HG03135 (cell line): ENCODE results near the gene DRAP1.

Experiments
- ATAC-seq: cut with Tn5 transposase; IDR thresholded peaks from one replicate; pipeline ENCODE4 v1.9.1; 2021; ENCODE audit warnings: mild to moderate bottlenecking, moderate library complexity; ENCODE audit not compliant: unreplicated experiment

DRAP1 gene, protein sequence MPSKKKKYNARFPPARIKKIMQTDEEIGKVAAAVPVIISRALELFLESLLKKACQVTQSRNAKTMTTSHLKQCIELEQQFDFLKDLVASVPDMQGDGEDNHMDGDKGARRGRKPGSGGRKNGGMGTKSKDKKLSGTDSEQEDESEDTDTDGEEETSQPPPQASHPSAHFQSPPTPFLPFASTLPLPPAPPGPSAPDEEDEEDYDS

DNA sequence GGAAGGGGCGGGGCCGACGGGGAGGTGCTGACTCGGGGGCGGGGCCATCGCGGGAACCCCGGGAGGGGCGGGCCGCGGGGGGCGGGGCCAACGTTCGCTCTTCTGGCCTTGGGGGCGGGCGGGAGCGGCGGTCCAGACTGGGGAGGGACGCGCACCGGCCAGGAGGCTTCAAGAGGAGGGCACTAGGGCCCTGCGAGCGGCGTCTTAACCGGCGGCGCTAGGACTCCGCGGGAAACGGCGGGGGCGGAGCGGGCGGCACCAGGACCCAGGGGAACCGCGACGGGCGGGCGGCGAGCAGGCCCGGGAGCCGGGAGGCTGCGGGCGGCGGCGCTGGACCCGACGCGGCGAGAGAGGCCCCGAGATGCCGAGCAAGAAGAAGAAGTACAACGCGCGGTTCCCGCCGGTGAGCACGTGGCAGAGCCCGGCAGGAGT lies at the start of gene DRAP1:
Gene DRAP1 (plus strand): TSS at position 286 of the 432 bp plus-strand sequence. CDS start 76 bp downstream, at position 362.
- ATAC-seq, result peak; percentile 78

DNA sequence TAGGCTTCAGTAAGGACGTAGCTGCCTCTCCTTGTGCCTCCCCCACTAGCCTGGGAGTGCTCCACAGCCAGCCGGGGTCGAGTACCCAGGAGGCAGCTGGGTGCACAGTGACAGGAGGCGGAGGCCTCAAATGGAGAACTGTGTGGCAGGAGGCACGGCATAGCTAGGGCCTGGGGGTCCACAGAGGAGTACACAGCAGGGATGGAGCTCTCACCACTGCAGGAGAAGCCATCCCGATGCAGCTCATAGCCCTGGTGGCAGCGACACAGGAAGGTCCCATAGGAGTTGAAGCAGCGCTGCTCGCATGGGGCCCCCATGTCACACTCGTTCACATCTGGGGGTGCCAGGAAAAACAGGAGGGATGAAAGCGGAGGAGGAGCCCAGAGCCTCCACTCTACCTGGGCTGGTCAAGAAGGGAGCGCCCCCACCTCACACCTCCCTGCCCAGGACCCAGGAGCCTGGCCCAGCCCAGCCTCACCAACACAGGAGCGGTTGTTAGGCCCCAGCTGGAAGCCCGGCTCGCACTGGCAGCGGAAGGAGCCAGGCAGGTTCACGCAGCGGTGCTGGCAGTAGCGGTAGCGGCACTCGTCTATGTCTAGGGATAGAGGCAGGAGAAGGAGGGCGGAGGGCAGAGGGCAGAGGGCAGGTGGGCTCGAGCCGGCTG lies 49.5 kb upstream of the DRAP1 start:
- no peak for ATAC-seq

DNA sequence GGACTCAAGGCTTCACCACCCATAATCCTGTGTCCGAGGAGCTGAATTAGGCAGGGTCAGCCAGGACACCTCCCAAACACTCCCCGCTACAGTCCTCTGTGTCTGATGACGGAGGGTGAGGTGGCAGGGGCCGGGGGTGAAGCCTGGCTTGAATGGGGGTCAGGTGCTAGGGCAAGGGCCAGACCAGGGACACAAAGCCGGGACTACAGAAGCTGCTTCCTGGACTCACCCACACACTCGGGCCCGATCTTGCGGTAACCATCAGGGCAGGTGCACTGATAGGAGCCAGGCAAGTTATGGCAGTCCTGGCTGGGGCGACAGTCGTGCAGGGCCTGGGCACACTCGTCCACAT lies 48.9 kb upstream of the DRAP1 start:
- no peak for ATAC-seq

DNA sequence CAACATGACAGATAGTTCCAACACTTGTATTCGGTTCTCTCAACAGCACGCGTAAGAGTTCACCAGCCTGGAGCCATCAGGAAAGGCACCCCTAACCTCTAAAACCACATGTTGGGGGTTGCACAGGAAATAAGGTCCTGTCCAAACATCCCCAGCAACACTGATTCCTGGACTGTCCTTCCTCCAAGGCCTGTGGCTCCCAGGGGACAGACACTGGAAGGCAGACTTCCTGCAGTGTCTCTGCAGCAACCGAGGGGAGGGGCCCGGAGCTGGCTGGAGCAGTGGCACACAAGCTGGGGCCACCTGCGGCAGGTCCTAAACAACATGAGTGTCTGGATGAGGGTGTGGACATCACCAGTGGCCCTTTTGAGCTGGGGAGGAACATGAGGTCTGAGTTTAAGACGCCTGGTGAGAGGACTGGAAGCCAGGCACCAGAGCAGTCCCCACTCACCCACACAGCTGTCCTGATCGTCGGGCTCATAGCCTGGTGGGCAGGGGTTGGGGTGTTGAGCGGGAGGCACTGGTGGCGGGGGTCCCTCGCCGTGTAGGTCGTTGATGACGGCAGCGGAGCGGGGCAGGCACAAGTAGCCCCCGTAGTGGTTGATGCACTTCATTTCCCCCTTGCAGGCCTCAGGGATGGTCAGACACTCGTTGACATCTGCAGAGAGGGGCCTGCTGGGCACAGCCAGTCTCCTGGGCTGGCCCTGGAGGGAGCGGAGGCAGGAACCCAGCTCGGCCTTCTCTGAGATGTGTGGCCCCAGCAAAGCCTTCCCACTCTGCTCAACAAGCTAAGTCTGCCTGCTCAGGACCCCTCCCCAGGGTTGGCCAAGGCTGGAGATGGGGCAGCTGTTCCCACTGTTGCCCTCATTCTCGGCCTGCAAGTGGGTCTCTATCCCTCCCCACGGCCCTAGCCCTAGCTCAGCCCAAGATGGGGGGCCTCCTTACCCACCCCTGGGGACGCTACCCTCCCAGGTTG lies 48.2 kb upstream of the DRAP1 start:
- ATAC-seq, result no peak

DNA sequence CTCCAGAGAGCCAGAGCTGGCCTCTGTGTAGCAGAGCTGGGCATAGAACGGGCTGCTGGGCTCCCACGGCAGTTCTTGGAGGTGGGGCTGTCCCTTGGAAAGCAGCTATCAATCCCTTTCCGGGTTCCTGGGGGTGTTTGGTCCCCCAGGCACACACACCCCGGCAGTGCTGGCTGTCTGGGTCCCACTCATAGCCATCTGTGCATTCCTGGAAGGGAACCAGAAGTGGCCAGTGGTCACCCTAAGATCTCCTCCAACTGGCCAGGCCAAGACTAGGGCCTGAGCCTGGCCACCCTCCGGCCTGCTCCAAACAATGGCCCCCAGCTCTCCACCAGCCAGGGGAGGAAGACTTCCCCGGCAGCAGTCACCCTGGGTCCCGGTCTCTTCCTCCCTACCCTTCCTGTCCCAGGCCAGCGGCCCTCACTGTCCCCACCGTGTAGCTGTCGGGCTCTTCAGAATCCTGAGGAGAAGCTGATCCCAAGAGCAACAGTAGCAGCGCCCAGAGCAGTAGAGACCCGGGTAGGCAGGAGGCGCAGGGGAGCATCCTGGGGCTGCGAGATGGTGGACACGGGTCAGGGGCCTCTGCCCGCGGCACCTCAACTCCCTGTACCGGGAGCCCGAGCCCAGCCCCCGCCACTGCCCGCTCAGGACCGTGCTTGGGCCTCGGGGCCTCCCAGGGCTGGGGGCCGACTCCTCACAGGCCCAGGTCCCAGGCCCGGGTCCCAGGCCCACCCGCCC lies 47.2 kb upstream of the DRAP1 start:
- ATAC-seq, result no peak

DNA sequence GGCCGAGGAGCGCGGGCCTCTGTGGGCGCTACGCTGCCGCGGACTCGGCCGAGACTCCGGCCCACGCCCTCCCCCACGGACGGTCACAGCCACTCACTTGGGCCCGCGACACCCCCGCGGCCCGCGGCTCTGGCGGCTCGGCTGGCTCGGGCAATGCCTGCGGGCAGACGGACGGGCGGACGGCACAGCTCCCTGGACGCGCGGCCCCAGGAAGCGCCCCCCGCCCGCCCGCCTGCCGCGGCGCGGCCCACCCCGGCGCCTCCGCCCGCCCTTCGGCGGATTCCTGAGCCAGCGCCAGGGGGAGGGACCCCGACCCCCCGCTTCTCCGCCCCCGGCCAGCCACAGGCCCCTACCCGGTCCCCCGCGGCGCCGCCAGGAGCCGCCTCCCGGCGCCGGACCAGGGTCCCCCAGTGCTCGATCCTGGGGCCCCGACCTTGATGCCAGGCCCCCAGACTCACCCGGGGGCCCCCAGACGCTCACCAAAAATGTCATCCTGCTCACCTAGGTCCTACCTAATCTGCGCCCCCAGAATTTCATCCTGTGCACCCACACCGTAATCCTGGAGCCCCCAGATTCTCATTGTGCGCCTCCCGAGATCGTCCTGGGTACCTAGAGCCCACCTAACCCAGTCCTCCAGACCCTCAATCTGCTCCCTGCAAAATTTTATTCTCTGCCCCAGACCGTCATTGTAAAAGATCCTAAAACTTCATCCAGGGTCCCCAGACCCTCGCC lies 46.5 kb upstream of the DRAP1 start, which contains the start of gene EFEMP2:
Gene EFEMP2 (minus strand): TSS at position 215 of the 732 bp plus-strand sequence. CDS start 446 bp downstream, outside the sequence.
- ATAC-seq, result no peak

DNA sequence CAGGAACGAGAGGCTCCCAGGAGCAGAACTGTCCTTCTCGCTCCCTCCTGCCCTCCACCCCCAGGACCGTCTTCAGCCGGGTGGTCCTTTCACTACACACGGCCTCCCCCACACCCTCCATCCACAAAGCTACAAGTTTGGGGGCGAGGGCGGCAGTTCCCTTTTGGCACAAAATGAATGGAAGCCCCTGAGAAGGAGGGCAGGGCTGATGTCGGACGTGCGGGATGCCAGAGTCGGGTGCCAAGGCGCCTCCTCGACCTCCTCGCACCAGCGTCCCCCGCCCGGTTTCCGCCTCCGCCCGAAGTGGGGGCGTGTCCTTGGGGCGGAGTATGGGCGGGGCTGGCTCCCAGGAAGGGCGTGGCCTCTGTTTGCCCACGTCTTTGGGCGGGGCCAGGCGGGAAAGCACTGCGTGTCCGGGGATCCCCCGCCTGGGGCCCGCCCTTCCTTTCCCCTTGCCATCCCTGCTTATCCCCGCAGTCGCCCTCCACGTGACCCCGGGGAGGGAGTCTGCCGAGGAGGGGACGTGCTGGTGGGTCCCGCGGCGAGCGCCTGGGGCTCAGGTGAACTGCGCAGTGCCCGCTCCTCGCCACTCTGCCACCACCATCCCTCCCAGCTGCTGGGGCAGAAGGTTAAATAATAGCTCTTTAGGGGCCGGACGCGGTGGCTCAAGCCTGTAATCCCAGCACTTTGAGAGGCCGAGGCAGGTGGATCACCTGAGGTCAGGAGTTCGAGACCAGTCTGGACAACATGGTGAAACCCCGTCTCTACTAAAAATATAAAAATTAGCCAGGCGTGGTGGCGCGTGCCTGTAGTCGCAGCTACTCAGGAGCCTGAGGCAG lies 45.7 kb upstream of the DRAP1 start:
- ATAC-seq, result peak; percentile 70

DNA sequence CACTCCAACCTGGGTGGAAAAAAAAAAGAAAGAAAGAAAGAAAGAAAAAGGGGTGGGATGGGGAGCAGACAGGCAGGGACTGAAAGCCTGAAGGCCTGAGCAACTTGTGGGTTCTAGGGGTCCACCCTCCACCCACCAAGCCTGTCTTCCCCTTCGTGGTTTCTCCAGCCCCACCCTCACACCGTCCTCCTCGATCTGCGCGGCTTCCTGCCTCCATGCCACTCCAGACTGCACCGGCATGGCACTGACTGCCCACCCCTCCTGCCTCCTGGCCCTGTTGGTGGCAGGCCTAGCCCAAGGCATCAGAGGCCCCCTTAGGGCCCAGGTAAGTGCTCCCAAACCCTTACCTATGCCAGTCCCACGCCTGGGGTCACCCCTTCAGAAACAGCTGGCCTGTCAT lies 39.6 kb upstream of the DRAP1 start, which contains the start of gene CTSW:
Gene CTSW (plus strand): TSS at position 221 of the 400 bp plus-strand sequence. CDS start 18 bp downstream, at position 239.
- no peak for ATAC-seq

DNA sequence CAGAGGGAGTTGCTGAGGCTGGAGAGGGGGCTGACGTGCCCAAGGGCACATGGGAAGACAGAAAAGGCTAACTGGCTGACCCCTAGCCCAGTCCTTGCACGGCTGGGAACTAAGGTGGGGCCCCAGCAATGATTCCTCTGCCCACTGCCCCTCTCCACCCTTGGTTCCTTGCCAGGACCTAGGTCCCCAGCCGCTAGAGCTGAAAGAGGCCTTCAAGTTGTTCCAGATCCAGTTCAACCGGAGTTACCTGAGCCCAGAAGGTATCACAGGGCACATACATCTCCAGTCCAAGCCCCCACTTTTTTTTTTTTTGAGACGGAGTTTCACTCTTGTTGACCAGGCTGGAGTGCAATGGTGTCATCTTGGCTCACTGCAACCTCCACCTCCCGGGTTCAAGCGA lies 39.2 kb upstream of the DRAP1 start:
- no peak for ATAC-seq

DNA sequence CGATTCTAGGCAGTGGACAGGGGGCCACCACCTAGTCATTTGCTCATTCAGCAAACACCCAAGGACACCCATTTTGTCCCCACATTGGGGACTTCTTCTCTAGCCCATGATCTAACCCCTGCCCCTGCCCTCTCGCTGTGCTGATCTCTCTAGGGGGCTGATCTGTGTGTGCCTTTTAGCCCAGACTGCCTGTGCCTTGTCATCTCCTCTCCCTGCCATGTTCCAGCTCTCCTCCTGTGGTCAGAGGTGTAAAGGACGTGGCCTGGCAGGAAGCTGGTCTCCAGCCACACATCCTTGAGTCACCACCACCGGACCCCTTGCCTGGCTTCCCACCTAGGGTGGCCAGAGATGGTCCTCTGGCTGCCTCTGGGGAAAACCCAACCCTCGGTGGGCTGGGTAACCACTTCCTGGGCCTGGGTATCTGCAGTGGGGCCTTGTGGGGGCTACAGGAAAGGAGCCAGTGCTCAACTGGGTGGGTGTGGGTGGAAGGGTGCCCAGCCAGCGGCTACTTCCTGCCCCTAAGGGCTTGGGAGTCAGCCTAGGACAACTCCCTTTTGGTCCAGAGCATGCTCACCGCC lies 38.3 kb upstream of the DRAP1 start:
- ATAC-seq, result no peak

DNA sequence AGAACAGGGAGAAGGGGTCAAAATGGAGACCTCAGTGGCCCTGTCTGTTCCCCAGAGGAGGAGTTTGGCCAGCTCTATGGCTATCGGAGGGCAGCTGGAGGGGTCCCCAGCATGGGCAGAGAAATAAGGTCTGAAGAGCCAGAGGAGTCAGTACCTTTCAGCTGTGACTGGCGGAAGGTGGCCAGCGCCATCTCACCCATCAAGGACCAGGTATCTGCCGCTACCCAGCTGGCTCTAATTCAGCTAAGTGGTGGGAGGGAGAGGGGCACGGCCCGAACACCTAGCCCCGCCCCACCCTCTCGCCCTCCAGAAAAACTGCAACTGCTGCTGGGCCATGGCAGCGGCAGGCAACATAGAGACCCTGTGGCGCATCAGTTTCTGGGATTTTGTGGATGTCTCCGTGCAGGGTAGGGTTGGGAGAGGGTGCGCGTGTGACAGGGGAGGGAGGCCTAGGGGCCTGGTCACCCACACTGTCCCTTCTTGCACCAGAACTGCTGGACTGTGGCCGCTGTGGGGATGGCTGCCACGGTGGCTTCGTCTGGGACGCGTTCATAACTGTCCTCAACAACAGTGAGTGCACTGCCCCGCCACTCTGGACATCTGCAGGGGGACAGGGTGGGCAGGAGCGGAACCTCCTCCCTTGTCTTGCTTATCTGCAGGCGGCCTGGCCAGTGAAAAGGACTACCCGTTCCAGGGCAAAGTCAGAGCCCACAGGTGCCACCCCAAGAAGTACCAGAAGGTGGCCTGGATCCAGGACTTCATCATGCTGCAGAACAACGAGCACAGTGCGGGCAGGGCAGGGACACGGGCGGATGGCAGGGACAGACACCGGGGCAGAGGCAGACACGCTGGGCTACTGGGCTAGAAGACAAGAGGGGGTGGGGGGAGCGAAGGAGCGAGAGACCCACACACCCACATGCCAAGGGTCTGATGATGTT lies 36.8 kb upstream of the DRAP1 start:
- no peak for ATAC-seq

DNA sequence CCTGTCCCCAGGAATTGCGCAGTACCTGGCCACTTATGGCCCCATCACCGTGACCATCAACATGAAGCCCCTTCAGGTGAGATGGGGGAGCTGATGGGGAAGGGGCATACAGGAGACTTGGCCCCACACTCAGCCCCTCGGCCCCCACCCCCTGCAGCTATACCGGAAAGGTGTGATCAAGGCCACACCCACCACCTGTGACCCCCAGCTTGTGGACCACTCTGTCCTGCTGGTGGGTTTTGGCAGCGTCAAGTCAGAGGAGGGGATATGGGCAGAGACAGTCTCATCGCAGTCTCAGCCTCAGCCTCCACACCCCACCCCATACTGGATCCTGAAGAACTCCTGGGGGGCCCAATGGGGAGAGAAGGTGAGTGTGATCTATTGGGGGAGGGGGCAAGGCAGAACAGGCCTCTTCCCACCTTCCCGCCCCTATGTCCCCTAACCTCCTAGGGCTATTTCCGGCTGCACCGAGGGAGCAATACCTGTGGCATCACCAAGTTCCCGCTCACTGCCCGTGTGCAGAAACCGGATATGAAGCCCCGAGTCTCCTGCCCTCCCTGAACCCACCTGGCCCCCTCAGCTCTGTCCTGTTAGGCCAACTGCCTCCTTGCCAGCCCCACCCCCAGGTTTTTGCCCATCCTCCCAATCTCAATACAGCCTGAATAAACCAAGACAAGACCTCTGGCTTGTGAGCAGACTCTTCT lies 36.0 kb upstream of the DRAP1 start:
- ATAC-seq, result no peak

DNA sequence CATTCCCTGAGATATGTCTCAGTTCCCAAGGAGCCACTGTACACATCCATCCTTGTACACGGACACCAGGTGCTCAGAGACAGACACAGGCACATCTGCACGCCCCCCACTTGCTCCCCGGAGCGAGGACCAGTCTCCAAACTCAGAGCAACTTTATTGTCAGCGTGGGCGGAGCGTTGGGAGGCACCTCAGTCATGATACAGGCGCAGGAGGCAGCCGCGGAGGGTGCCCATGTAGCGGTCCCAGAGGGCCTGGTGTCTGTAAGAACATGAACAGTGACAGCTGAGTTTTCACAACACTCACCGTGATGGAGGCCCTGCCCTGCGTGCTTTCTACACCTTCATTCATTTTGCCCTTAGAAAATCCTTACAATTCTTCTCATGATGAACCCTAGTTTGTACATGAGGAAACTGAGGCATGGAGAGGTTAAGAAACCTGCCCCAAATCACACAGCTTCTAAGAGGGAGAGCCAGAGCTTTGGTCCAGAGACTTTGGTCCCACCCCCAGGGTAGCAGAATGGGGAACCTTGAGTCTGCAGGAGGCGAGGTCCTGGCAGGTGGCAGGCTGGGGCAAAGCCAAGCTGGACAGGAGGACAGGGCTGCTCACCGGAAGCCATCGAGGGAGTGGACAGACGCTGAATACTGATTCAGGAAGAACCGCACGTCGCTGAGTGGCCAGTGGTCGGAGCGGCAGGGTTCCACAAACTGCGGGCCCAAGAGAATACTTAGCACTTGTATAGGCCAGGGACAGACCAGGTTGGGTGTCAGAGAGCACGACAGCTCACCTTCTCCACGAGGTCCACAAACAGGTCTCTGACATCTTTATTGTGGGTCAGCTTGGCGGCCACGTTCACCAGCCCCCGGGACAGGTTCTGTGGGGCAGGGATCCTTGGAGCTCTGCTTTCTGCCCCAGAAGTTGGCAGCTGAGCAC lies 35.2 kb upstream of the DRAP1 start:
- no peak for ATAC-seq

DNA sequence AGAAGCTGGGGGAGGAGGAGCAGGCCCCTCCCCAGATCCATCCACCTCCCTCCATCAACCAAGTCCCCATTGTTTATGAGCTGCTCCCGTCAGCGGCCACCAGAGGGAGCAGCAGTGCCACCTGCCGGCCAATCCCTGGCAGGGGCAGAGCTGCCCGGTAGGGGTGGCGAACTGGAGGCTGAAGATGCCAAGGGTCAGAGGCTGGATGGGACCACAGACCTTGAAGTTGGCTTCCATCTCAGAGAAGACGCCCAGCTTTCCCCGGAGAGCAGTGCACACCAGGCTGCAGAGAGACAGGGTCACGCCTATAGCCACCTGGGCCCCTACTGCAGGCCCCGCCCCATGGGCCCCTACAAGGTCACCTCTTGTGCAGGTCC lies 34.5 kb upstream of the DRAP1 start:
- ATAC-seq, result no peak

DNA sequence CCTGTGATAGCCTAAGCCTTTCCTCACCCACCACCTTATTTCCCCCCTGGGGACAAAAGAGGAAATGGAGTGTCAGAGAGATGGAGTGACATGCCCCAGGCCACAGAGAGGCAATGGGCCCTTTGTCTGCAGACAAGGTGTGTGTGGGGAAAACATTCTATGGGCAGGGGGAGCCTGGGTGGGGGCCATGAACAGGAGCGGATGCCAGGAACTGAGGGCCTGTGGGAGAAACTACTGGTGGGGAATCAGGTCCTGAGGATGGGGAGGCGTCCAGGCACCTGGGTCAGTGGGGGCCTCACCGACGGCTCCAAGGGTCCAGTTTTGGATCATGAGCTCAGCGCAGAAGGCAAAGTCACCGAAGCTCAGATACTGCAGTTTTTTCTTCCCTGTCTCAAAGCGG lies 34.0 kb upstream of the DRAP1 start:
- ATAC-seq, result no peak
